Epithelial cell of prostate (primary cell): Measurements from ENCODE around the gene SPTLC1.
"Not testable (repeated sequence)": the region's sequence is repeated elsewhere in the genome, so short reads cannot be mapped to it uniquely, and the experiment has no call there.

Source experiments
- DNase-seq: peaks from one replicate; pipeline ENCODE4 v3.0.0-alpha.2; 2011; ENCODE audit warnings: low read depth, low spot score
- H3K27ac ChIP-seq: fragments of 450-650 bp; 2 replicates; pipeline ENCODE4 v1.5.1; 2017; ENCODE audit warnings: mild to moderate bottlenecking

Gene SPTLC1, protein sequence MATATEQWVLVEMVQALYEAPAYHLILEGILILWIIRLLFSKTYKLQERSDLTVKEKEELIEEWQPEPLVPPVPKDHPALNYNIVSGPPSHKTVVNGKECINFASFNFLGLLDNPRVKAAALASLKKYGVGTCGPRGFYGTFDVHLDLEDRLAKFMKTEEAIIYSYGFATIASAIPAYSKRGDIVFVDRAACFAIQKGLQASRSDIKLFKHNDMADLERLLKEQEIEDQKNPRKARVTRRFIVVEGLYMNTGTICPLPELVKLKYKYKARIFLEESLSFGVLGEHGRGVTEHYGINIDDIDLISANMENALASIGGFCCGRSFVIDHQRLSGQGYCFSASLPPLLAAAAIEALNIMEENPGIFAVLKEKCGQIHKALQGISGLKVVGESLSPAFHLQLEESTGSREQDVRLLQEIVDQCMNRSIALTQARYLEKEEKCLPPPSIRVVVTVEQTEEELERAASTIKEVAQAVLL

DNA sequence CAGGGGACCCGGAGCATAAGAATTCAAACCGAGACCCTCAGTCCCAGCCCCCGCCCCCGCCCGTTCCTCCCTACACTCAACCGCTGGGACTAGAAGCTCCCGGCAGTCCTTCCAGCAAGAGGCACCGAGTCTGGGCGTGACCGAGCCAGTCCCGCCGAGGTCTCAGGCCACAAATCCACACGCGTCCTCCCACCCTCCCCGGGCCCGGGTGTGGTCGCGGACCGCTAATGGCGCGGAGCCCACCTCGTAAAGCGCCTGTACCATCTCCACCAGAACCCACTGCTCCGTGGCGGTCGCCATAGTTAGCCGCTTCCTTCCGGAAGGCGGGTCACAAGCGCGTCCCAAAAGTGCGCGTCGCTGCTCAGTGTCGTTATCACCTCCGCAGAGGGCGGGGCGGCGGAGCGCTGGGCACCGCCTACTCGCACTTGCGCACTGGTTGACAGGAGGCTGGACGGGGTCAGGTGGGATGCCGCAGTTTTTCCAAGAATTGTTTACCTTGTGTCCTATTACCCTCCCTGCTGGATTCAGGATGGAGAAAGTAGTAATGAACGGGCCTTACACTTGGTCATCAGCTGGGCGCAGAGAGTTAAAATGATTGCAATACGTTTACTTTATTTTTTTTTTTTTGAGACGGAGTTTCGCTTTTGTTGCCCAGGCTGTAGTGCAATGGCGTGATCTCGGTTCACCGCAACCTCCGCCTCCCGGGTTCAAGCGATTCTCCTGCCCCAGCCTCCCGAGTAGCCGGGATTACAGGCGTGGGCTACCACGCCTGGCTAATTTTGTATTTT lies at the start of gene SPTLC1:
SPTLC1 (minus strand) TSS at position 343 of the 788 bp plus-strand sequence; CDS start at position 300, 43 bp downstream.
- H3K27ac ChIP-seq = peak within 1 kb of the TSS; percentile 51
- DNase-seq = peak; percentile 69

DNA sequence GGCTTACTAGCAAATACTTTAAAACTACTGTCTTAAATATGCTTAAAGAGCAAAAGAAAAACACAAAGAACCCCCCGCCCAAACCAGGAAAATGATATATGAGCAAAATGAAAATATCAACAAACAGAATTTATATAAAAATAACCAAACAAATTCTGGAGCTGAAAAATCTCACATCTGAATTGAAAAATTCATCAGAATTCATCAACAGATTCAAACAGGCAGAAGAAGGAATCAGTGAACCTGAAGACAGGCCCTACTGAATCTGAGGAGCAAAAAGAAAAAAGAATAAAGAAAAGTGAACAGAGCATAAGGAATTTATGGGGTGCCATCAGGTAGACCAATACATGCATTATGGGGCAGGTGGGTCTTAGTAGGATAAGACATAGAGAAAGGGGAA lies 49.8 kb upstream of the SPTLC1 start:
- H3K27ac ChIP-seq = no peak overlapping the region
- no peak for DNase-seq

DNA sequence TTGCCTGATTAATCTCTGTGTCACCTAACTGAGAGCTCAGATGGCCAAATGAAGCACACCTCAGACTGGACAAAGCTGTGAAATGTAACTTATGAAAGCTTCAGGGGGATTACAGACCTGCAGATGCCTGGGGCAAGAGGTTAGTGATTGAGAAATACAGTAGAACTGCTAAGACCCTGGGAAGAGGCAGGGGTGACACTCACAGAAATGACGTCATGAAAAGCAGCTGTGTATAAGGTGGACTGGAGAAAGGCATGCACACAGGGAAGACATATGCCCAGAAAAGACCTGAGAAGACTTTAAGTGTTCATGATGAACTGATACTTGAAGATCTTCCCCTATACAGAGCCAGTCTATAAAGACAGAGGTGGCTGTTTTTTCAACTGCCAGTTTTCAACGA lies 49.3 kb upstream of the SPTLC1 start:
- no peak for DNase-seq
- H3K27ac ChIP-seq = no peak overlapping the region

DNA sequence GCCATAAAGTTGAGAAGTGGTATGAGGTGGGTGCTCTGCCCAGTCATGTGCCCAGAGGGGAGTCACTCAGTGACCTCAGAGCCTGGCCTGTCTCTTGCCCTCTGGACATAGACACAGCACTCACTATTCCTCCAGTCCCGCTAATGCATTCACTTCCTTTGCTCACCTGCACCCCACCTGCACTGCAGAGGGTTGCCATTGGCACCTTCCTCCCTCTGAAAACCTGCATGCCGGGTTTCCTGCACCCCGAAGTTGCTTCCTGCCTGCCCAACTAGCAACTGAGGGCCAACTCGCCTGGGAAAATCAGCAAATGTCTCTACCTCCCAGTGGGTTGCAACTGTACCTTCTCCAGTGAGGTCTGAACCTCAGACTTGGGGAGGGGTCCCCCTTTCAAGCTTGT lies 48.1 kb upstream of the SPTLC1 start:
- no peak for DNase-seq
- H3K27ac ChIP-seq = no peak overlapping the region

DNA sequence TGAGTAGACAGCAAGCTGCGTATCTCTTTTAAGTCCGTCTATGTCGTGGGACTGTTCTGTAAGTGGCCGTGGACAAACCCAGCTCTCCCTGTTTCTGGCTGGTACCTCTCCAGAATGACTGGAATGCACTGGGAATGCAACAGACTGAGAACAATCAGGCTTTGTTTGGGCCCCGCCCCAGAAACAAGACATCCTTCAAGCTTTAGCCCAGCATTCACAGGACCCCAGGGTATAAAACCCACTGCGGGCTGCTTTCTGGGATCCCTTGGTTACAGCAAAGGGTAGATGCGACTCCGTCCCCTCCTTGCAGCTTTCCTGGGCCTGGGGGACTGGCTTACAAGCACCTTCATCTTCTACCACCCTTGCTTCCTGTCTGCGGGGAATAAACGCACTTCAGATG lies 45.6 kb upstream of the SPTLC1 start:
- no peak overlapping the region for H3K27ac ChIP-seq
- DNase-seq = no peak

DNA sequence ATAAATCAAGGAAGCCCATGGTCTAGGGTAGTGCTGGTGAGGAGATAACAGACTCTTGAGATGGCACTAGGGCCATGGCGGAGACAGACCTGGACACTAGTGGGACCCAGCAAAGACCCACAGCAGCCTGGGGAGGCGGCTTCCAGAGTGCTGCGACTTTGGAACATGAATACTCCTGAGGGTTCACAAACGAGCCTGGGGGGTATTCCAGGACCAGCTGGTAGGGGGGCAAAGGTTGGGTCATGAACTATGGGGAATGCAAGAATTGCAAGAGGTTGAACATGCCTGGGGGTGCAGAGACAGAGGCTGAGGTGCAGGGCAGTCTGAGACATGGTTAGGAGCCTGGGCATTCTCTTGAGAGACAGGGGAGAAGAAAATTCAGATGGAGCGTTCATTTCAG lies 43.8 kb upstream of the SPTLC1 start:
- H3K27ac ChIP-seq = no peak overlapping the region
- DNase-seq = no peak

DNA sequence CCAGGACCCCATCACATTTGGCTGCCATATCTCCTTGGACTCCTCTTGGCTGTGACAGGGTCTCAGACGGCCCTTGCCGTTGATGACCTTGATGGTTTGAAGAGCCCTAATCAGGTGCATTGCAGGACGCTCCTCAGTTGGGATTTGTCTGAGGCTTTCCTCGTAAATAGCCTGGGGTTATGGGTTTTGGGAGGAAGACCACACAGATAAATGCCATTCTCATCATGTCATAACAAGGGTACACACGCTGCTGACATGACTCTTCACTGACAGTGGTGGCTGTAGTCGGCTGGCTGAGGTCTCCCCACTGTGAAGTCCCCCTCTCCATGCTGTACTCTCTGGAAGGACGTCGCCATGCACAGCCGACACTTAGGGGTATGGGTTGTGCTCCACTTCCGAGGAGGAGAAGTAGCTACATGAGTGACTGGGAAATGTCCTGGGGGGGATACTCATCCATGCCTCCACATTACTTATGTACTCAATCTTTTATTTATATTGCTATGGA lies 42.9 kb upstream of the SPTLC1 start:
- DNase-seq = no peak
- H3K27ac ChIP-seq = no peak overlapping the region

DNA sequence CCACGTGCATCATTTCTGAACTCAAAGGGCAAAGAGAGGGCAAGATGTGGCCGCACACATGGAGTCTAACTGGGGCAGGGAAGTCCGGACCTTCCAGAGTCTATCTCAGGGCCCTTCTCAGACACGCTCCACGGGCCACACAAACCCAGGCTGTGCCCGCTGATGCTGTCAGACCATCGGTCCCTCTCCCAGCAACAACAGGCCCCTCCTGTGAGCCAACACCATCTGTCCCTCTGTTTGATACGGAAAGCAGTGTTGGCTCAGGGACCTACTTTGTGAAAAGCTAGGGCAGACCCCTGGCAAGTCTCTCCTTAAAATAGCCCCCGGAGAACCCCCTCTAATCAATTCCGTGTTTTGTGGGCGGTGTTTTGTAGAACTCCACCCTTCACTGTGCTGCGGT lies 40.5 kb upstream of the SPTLC1 start:
- not testable (repeated sequence) for H3K27ac ChIP-seq, DNase-seq

DNA sequence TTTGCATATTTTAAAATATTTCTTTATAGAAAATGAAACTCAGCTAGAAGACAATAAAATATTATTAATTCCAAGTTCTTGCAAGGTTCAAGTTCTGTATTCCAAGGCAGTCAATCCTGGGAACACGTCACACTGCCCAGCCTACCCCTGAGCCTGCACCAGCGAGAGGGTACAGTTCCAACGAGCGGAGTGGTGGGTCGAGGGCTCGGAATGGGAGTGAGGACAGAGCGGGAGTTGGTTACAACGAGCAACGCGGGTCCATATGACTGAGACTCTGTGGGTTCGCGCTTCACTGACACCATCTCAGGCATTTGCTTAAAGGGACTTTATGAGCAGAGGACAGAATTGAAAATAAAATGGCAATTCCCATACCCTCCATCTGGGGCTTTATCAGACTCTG lies 40.0 kb upstream of the SPTLC1 start:
- no peak overlapping the region for H3K27ac ChIP-seq
- no peak for DNase-seq

DNA sequence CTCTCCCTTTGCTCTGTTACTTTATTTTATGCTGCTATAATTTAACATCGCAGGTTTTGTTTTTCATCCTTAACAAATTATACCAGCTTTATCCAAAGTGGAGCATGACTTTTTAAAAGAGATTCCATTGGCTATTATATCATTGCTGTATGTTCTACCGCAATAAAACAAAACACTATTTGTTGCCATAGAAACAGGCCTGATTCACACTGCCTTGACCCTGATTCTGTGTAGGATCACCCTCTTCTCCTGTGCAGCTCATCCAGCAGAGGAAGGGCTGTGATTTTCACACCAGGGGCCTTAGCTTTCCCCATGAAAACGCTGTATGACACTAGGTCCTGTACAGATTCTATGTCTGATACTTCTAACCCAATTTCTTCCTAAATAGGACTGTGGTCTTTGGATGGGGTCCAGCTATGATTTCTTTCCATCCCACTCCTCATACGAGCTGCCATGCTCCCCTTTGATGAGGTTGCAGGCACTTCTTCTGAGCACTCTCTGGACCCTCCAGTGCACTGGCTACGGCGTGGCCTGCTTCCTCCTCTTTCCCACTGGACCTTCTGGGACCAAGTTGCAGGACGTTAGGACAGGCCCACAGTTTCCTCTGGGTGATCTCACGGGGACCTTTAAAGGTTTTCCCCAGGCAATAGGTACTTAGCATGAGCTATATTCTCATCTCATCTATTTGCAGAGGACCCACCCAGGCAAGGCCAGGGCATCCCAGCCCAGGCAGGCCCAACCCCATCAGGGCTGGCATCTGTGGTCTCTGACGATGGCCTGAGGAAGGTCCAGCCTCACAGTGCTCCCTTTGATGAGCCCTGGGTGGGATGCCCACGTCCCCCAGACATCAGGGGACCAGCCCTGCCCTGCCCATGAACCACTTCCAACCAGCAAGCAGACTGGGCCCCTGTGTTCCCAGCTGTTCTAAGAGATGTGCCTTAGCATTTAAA lies 38.5 kb upstream of the SPTLC1 start:
- DNase-seq, H3K27ac ChIP-seq: not testable (repeated sequence)

DNA sequence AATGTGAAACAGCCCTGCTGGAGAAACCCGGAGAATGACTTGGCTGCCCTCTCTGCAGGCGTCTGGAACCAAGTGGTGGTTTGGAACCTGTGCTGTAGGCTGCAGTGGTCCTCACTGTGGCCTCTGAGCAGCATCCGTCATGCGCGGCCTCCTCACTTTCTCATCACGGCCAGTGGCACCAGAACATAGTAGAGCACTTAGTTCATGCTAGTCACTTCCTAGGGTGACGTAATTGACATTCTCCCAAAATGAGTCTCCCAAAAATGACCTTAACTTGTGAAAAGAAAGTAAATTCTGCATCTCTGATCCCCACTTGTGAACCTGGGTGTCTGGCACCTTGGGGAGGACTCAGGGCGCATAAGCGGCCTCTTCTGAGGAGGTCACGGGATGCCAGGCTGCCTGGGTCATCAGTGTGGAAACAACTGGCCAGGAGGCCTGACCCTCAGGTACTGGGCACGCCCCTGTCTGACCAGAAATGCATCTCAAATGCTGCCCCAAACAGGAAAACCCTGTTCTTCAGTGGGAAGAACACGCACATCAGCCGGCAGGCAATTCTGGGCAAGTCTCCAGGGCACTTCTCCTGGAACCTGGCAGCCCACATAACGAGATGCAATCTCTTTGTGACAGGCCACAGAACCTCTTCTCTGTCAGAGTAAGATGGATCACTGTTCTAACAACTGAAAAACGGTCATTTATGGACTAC lies 36.6 kb upstream of the SPTLC1 start:
- peak overlapping the region; percentile 57 for H3K27ac ChIP-seq

DNA sequence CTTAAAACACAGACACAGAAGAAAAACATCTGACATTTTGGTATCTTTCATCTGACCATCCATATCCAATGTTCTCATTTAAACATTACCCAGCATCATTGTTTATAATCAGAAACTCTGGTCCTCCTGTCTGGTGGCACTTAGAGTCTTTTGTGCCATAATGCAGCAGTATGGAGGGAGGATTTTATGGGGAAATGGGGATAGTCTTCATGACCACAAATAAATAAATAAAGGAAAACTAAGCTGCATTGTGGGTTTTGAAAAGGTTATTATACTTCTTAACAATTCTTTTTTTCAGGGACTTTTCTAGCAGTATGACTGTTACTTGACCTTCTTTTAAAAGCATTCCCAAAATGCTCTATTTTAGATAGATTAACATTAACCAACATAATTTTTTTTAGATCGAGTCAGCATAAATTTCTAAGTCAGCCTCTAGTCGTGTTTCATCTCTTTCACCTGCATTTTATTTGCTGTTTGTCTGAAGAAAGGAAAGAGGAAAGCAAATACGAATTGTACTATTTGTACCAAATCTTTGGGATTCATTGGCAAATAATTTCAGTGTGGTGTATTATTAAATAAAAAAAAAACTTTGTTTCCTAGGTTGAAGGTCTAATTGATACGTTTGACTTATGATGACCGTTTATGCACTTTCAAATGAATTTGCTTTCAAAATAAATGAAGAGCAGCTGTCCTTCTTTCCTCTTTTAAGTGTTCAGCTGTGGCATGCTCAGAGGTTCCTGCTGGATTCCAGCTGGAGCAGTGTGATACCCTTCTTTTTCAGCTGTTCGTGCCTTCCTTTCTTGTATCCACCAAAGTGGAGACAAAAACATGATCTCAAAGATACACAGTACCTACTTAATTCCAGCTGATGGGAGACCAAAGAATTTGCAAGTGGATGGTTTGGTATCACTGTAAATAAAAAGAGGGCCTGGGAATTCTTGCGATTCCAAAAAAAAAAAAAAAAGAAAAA lies 35.6 kb upstream of the SPTLC1 start:
- peak overlapping the region; percentile 57 for H3K27ac ChIP-seq
- DNase-seq = not testable (repeated sequence)

More for the DNA sequence above, 36.6 kb upstream of the SPTLC1 start:
- peak; percentile 67 for DNase-seq

DNA sequence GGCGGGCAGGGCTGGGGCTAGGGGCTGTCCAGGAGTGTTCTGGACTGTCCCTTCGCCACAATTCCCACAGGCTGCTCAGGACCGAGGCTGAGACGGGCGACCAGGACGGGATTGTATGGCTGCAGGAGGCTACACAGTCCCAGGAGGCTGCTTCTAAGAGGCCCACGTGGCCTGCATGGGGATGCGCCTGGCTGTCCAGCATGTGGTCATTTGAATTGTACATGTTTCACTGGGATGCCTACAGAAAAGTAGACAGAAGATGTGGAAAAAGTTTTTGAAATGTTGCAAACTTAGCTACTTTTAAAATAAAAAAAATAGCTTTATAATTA lies 32.6 kb upstream of the SPTLC1 start:
- no peak for DNase-seq
- peak overlapping the region; percentile 79 for H3K27ac ChIP-seq

DNA sequence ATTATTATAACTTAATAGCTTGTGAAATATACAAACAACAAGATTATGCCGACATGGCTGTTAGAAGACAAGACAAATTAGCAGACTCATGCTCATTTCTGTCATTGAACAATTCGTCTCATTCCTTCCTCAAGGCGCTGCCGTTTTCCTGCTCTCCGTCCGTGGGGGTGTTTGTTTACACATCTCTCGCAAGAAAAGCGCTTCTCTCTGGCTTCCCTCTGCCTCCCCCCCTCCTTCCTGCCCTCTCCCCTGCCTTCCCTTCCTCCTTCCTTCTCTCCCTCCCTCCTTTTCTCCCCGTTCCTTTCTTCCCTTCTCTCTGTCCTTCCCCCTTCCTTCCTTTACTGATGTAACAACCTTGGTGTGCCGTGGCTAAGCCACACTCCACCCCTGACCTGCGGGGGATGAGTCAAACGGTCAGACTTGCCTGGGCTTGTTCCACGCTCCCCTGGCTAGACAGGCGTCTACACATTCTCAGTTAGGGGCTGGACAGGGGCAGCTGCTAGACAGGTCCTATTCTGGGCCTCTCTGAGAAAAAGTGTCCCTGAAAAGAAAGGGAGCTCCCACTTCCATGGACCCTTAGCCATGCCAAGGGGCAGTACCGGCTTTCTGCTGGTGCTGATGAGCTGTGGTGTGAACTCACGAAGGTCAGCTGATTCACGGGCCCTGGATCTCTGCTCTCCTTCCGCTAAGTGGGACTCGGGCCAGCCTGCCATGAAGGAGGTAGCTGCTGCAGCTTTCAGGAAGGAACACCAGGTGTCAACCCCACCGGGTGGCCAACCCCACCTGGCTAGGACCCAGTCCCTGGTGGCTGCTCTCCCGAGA lies 32.0 kb upstream of the SPTLC1 start:
- peak overlapping the region; percentile 79 for H3K27ac ChIP-seq
- peak; percentile 54 for DNase-seq

DNA sequence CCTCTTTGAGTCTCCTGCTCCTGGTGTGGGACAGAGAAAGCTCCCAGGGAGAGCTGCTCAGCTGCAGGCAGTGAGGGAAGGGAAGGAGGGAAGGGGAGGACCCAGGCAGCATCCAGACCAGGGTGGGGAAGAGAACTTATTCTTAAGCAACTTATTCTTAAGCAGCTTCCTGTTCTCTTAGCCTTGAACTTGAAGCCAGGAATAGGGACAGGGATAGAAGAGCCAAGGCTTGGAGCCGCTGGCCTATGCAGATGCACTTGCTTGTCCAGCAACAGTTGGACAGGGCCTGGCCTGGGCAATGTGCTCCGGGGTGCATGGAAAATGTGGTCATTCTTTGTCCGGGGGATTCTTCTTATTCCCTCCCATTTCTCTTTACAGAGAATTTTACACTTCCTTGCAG lies 31.4 kb upstream of the SPTLC1 start:
- H3K27ac ChIP-seq = peak overlapping the region; percentile 79
- no peak for DNase-seq

DNA sequence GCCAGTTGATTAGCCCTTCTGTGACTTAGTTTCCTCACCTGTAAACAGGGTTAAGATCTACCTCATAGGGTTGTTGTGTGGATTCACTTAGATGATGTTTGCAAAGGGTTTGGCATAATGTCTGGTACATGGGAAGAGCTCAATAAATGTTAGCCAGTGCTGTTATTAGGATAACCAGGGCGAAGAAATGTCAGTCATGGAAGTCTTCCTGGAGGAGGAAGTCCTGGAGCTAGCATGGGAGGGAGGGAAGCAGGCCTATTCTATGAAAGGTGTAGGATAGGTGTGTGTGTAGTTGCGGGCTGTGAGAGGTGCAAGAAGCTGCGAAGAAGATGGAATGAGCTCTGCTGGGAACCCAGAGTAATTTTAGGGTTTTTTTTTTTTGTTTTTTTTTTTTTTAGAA lies 30.6 kb upstream of the SPTLC1 start:
- not testable (repeated sequence) for DNase-seq, H3K27ac ChIP-seq

DNA sequence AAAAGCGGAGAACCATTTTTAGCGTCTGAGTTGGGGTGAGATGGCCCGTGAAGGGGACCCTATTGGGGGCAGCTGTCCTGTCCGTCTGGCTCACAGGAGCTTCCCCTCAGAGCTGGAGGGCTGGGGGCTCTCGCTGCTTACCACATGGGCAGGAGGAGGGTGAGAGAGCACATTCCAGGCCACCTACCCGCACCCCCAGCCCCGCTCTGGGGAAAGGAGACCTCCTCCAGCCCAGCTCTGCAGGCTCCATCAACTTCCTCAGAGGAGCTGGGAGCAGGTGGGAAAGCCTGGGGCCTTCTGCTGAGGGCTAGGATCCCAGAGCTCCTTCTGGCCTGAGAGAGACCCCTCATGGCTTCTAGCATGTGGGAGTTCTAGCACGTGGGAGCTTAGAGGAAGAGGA lies 27.1 kb upstream of the SPTLC1 start:
- DNase-seq = no peak
- H3K27ac ChIP-seq = no peak overlapping the region
